HFFc6 (cell line): ENCODE measurements around the gene SORBS2. TPM values are rescaled to one million over a fixed set of nuclear protein-coding genes. Genes with fewer than 3 reads are reported as not detected.

Source experiments
- DNase-seq: peaks from one replicate; pipeline ENCODE4 v3.0.0-alpha.2; 2018
- H3K27ac Mint-ChIP-seq: 2 replicates; pipeline ENCODE4 v1.8.0; 2020; ENCODE audit warnings: mild to moderate bottlenecking, mixed read lengths
- H3K27me3 Mint-ChIP-seq: 2 replicates; pipeline ENCODE4 v1.8.0; 2021; ENCODE audit warnings: mild to moderate bottlenecking, moderate library complexity, mixed read lengths; ENCODE audit not compliant: insufficient read depth
- H3K36me3 Mint-ChIP-seq: 2 replicates; pipeline ENCODE4 v1.8.0; 2021; ENCODE audit warnings: low read depth, mixed read lengths
- H3K4me1 Mint-ChIP-seq: 2 replicates; pipeline ENCODE4 v1.8.0; 2020; ENCODE audit warnings: low read depth, mixed read lengths
- H3K4me3 Mint-ChIP-seq: 2 replicates; pipeline ENCODE4 v1.8.0; 2020; ENCODE audit warnings: mild to moderate bottlenecking, moderate library complexity, mixed read lengths
- H3K9me3 Mint-ChIP-seq: 2 replicates; pipeline ENCODE4 v1.8.0; 2020; ENCODE audit warnings: mild to moderate bottlenecking, mixed read lengths
- total RNA-seq, 6 experiments: library from RNA; stranded (reverse); fragmentation: NEBNext Ultra II Directional; extraction: Animal tissue kit (Norgen Biotek cat#: 25700); gene quantifications; 2 replicates in 1 of 6; 3 replicates in 5 of 6; pipeline ENCODE4 v1.2.3, GENCODE V29; 2021
- TF ChIP-seq, protein P1 (sequence below): fragments of 200-600 bp; sonication (generic); IDR thresholded peaks from 2 replicates; pipeline ENCODE4 v1.5.0; 2021; ENCODE audit warnings: antibody characterized with exemption, mild to moderate bottlenecking

Gene SORBS2
- total RNA-seq, 6 experiments from 2014 or later, result 0.48 to 3.6 (median 0.72) TPM

DNA sequence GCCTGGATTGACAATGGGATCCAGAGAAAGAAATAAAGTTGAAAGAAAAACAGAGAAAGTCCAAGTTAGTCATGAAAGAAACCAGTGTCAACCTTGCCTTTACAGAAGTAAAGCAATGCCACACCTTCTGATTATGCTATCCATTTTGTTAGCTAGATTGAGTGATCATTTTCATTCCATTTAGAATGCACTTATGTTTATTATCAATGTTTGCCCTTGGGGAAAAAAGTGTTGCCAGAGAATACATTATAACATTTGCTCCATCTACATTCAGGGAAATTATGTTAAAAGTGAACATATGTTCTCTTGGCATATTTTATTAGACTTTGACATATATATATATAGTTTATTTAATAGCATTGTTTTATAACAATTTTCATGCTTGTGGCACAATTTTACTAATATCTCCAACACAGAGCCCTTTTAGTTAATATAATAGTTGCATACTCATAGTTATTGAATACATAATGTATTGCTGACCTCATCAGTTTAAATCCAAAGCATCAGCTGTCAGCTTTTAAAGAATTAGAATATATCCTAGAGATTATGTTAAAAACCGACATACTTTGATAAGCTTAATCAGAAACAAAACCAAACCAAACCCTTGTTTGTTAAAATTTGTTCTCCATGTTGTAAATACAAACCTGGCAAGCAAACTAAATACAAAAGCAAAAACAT is 134.2 kb downstream of the SORBS2 start:
- Mint-ChIP-seq H3K4me1 (peaks cover 14% of the 10 kb centered on the region), H3K27me3 (no peaks in the 10 kb centered on the region; the same call in 1 of the 2 replicates), H3K36me3 (no peaks in the 10 kb centered on the region), H3K9me3 (no peaks in the 10 kb centered on the region), H3K27ac (no peak overlapping the region), H3K4me3 (no peak overlapping the region)
- TF ChIP-seq, protein P1, sequence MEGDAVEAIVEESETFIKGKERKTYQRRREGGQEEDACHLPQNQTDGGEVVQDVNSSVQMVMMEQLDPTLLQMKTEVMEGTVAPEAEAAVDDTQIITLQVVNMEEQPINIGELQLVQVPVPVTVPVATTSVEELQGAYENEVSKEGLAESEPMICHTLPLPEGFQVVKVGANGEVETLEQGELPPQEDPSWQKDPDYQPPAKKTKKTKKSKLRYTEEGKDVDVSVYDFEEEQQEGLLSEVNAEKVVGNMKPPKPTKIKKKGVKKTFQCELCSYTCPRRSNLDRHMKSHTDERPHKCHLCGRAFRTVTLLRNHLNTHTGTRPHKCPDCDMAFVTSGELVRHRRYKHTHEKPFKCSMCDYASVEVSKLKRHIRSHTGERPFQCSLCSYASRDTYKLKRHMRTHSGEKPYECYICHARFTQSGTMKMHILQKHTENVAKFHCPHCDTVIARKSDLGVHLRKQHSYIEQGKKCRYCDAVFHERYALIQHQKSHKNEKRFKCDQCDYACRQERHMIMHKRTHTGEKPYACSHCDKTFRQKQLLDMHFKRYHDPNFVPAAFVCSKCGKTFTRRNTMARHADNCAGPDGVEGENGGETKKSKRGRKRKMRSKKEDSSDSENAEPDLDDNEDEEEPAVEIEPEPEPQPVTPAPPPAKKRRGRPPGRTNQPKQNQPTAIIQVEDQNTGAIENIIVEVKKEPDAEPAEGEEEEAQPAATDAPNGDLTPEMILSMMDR, result no peak
- no peak for DNase-seq

DNA sequence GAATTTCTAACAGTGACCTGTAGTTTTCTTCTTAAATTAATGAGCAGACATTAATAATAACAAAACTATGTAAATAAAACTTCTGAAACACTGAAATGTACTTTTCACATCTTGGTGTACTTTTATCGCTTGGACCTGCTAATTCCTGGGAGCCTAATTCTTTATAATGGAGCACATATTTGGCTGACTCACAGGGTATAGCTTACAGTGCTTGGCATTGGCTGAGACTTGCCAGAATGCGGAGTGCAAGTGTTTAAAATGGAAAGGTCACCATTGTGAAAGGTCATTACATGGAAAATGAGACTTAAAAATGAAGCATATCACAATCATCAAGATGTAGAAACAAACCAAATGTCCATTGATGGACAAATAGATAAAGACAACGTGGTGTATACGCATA is 139.4 kb downstream of the SORBS2 start:
- Mint-ChIP-seq H3K27ac (no peak overlapping the region), H3K4me3 (no peak overlapping the region), H3K27me3 (peaks cover 2% of the 10 kb centered on the region), H3K4me1 (peaks cover 7% of the 10 kb centered on the region; the same call in 1 of the 2 replicates), H3K9me3 (no peaks in the 10 kb centered on the region), H3K36me3 (no peaks in the 10 kb centered on the region)
- TF ChIP-seq, protein P1, result no peak
- DNase-seq, result no peak

DNA sequence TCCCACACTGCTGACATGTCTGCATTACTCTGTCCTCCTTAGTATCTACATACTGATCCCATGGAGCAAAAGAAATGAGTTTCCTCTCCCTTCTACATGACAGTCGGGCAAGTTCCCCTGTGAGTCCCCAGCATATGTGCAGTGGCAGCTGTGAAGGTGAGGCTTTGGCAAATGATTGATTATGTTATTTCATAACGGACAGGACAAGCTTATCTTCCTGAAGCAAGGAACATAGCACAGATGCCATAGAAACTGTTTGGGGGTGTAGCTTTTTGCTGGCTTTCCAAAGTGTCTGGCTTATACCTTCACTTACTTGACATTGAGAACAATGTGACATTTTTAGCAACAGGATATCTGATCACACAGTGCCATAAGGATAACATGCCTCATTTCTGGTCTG is 139.8 kb downstream of the SORBS2 start:
- H3K4me3 Mint-ChIP-seq, result no peak overlapping the region
- H3K27ac Mint-ChIP-seq, result no peak overlapping the region
- H3K4me1 Mint-ChIP-seq, result peaks cover 7% of the 10 kb centered on the region; the same call in 1 of the 2 replicates
- TF ChIP-seq, protein P1, result no peak
- H3K36me3 Mint-ChIP-seq, result no peaks in the 10 kb centered on the region
- H3K9me3 Mint-ChIP-seq, result no peaks in the 10 kb centered on the region
- DNase-seq, result no peak
- peaks cover 2% of the 10 kb centered on the region for H3K27me3 Mint-ChIP-seq

DNA sequence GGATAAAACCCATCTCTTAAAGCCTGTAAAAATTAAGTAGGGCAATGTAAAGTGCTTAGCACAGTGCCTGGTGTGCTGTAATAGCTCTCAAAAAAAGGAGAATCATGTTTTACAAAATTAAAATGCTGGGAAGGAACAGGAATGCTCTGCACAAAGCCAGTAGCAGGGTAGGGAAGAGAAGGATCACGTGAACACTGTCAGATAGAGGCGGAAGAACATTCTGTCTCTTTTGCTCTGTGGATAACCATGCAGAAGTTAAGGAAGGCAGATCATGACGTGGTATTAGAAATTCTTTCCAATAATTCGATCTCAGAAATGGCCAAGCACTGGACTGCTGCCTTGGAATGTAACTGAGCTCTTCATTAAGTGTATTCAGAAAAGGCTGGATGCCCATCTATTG is 140.5 kb downstream of the SORBS2 start:
- TF ChIP-seq, protein P1, result no peak
- Mint-ChIP-seq H3K4me3 (no peak overlapping the region), H3K9me3 (no peaks in the 10 kb centered on the region), H3K4me1 (peaks cover 7% of the 10 kb centered on the region; the same call in 1 of the 2 replicates), H3K27ac (no peak overlapping the region), H3K36me3 (no peaks in the 10 kb centered on the region), H3K27me3 (peaks cover 2% of the 10 kb centered on the region)
- no peak for DNase-seq

DNA sequence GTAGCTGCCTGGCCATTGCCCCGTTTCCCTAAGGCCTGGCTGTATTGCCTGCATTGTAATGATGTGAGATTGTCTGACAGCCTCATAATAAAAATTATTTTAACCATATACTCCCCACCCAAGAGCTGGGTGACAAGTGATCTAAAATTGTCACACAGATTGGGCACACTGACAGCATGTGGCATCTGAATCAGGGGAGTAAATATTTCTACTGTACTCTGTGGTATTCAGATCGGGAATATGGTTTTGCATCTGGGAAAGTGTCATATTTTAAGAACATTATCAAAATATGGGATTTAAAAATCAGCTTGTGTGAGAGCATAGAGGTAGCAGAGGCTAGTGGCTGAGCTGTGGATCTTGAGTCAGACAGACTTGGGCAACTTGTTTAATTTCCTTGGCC is 140.9 kb downstream of the SORBS2 start:
- no peak overlapping the region for H3K4me3 Mint-ChIP-seq

More for the DNA sequence above, 140.9 kb downstream of the SORBS2 start:
- Mint-ChIP-seq H3K27me3 (peaks cover 2% of the 10 kb centered on the region), H3K4me1 (peaks cover 7% of the 10 kb centered on the region; the same call in 1 of the 2 replicates), H3K27ac (no peak overlapping the region), H3K36me3 (no peaks in the 10 kb centered on the region), H3K9me3 (no peaks in the 10 kb centered on the region)
- no peak for DNase-seq
- TF ChIP-seq, protein P1, result no peak
